ENCODE measurements around the gene PPIB.

DNA sequence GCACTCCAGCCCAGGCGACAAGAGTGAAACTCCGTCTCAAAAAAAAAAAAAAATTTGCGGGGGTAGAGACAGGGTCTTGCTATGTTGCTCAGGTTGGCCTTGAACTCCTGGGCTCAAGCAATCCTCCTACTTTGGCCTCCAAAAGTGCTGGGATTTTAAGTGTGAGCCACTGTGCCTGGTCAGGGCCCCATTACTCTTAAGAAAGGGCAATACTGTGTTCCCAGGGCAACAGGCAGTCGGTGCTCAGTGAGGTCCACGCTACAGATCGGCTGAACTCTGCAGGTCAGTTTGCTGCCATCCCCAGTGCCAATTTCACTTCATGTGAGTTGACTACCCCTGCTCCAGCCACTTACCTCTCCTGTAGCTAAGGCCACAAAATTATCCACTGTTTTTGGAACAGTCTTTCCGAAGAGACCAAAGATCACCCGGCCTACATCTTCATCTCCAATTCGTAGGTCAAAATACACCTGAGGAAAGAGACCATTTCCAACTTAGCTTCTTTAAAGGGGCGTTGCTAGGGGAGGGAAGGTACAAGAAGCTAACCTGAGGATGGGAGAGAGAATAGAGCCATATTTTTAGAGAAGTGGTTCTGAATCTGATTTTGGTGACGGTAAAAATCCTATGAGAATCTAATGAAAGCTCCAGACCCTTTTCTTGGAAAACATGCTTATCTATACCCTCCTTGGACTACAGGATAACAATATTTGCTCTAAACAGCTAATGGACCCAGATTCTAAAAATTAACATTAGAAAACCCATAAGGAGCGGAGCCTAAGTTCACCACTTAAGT, 939 bp downstream of the PPIB start:
- no peak for TF ChIP-seq CTCF (IDR thresholded peaks at IDR 0.05)
- TF ChIP-seq POLR2A (IDR thresholded peaks at IDR 0.05) = no peak
- TF ChIP-seq POLR2AphosphoS5 (IDR thresholded peaks at IDR 0.05) = no peak
